ENCODE measurements around the gene RABAC1. TPM values are rescaled to one million over a fixed set of nuclear protein-coding genes. Genes with fewer than 3 reads are reported as not detected.
"Not testable (repeated sequence)": the region's sequence is repeated elsewhere in the genome, so short reads cannot be mapped to it uniquely, and the experiment has no call there.

Gene RABAC1
- total RNA-seq, 1 experiment from 2014 or later, result 115 TPM

DNA sequence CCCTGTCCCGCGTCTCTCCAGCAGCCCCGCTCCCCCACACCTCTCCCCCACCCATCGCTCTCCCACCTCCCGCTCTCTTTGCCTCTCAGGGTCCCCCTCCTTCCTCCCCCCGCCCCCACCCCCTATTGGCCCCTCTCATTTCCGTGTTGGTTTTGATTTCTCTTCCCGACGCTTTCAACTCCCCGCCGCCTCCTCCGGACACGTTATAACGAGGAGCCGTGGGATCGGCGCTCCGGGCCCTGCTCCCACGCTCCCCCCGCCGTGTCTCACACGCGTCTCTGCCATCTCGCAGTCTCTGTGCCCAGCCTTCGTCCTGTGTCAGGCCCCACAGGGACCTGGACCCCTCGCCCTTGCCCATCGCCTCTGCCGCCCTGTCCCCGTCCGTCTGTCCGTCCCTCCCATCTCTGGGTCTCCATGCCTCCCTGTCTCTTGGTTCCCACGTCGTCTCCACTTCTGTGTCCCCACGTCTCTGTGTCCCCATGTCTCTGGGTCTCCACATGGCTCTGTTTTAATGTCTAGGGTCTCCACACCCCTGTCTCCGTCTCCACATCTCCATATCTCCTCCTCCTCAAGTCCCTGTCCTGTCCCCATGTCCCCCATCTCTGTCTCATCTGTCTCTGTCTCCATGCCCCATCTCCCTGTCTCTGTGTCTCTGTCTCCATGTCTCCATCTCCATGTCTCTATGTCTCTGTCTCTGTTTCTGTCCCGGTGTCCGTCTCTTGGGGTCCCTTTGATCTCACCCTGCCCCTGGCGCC, 43.9 kb downstream of the RABAC1 start:
- no peak for DNase-seq (ENCODE audit: low read depth in 1 of 2, low spot score in 2 of 2)
- no peak overlapping the region for H3K4me3 ChIP-seq
- no peak overlapping the region for H3K27ac ChIP-seq
- H3K27me3 ChIP-seq (replicated peaks), result peaks cover 56% of the 10 kb centered on the region
- H3K36me3 ChIP-seq, result no peaks in the 10 kb centered on the region
- peaks cover 3% of the 10 kb centered on the region; the same call in 1 of the 2 replicates for H3K4me1 ChIP-seq (replicated peaks)
- no peaks in the 10 kb centered on the region for H3K9me3 ChIP-seq (replicated peaks)

- not testable (repeated sequence) for H3K36me3 ChIP-seq; H3K4me3 ChIP-seq; H3K27ac ChIP-seq; H3K4me1 ChIP-seq (replicated peaks); DNase-seq (ENCODE audit: low read depth in 1 of 2, low spot score in 2 of 2); H3K9me3 ChIP-seq (replicated peaks)
- peaks cover 59% of the 10 kb centered on the region for H3K27me3 ChIP-seq (replicated peaks)
Observed at GRCh38 chr19:41914424-41914834, 44.7 kb downstream of the RABAC1 start.

GRCh38 chr19:41913538-41914423, 45.3 kb downstream of the RABAC1 start:
- peaks cover 59% of the 10 kb centered on the region for H3K27me3 ChIP-seq (replicated peaks)
- no peak overlapping the region for H3K27ac ChIP-seq
- no peaks in the 10 kb centered on the region for H3K9me3 ChIP-seq (replicated peaks)
- DNase-seq (ENCODE audit: low read depth in 1 of 2, low spot score in 2 of 2), result no peak
- no peaks in the 10 kb centered on the region for H3K36me3 ChIP-seq
- H3K4me3 ChIP-seq, result no peak overlapping the region
- peaks cover 3% of the 10 kb centered on the region; the same call in 1 of the 2 replicates for H3K4me1 ChIP-seq (replicated peaks)

- Histone ChIP-seq H3K27ac (no peak overlapping the region), H3K9me3 (replicated peaks) (no peaks in the 10 kb centered on the region), H3K27me3 (replicated peaks) (peaks cover 59% of the 10 kb centered on the region), H3K4me1 (replicated peaks) (peaks cover 3% of the 10 kb centered on the region; the same call in 1 of the 2 replicates), H3K36me3 (no peaks in the 10 kb centered on the region), H3K4me3 (no peak overlapping the region)
- DNase-seq (ENCODE audit: low read depth in 1 of 2, low spot score in 2 of 2), result no peak
Observed at GRCh38 chr19:41912899-41913537, 46.1 kb downstream of the RABAC1 start.

DNA sequence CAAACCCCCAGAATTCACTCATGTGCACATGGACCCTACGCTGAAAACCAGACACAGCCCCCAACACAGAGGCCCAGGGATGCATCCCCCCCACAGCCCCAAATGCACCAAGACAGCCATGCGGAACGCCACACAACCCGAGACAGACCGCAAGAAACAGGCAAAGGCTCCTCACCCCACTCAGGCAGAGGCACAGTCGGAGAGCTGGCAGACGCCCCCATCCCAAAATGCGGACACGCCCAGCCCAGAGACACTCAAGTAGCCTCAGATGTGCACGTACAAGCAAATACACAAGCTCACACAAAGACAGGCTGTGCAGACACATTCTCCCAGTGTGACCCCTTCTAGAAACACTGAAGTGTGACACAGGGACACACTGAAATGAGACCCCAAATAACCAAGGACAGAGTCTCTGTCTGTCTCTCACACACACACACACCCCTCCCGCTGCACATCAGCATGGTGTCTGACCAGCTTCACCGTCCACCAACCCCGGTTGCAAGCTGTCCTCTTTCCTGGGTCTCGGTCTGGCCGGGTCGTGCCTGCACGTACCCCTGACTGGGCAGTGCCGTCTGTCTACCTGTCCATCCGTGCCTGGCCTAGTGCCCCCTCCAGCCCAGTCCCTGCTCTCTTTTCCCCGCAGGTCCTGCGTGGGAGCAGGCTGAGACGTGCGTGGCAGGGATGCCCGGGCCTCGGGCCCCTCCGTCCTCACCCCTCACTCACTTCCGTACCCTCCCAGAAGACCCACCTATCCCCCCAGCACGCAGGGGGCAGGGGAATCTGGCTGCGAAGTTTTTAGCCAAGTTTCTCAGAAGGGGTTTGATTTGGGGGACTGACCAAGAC, 47.0 kb downstream of the RABAC1 start:
- H3K27me3 ChIP-seq (replicated peaks), result peaks cover 58% of the 10 kb centered on the region

GRCh38 chr19:41910992-41911888, 47.9 kb downstream of the RABAC1 start:
- Histone ChIP-seq H3K4me1 (replicated peaks) (peaks cover 3% of the 10 kb centered on the region; the same call in 1 of the 2 replicates), H3K36me3 (peaks cover 8% of the 10 kb centered on the region), H3K9me3 (replicated peaks) (no peaks in the 10 kb centered on the region), H3K27ac (no peak overlapping the region), H3K27me3 (replicated peaks) (peaks cover 49% of the 10 kb centered on the region), H3K4me3 (no peak overlapping the region)
- no peak for DNase-seq (ENCODE audit: low read depth in 1 of 2, low spot score in 2 of 2)

More for the DNA sequence above, 47.0 kb downstream of the RABAC1 start:
- H3K4me3 ChIP-seq, result no peak overlapping the region
- H3K36me3 ChIP-seq, result peaks cover under 1% of the 10 kb centered on the region; the same call in 1 of the 2 replicates
- no peak overlapping the region for H3K27ac ChIP-seq
- H3K4me1 ChIP-seq (replicated peaks), result peaks cover 3% of the 10 kb centered on the region; the same call in 1 of the 2 replicates
- H3K9me3 ChIP-seq (replicated peaks), result no peaks in the 10 kb centered on the region
- no peak for DNase-seq (ENCODE audit: low read depth in 1 of 2, low spot score in 2 of 2)

DNA sequence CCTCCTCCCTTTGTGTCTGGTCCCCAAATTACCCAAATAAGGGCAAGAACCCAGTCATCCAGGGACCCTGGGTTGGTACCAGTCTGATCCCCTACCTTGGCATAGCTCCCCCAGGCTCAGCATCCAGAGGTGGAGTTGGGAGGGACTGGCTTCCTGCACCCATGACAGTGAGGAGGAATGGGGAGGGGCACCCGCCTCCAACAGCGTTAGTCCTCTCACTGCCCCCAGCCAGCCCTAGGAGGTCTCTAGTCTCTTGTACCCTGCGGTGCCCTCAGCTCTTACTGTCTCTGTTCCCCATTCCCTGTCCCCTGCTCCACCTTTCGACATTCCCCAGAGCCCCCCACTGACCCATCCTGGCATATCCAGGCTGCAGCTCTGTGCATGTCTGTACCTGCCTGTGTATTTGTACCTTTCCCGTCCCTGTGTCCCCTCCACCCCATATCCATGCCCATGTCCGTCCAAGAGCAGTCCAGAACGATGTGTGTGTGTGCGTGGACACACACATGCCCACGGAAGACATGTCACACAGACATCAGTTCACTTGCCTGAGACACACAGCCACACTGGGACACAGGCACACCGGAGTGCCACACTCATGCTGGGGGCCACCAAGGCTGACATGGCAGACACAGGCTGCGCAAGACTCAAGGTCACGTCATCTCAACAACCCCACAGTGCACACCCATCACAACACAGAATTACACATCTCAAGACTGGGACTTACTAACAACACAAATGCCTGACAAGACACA, 48.7 kb downstream of the RABAC1 start:
- Histone ChIP-seq H3K4me3 (no peak overlapping the region), H3K27me3 (replicated peaks) (peaks cover 42% of the 10 kb centered on the region), H3K9me3 (replicated peaks) (no peaks in the 10 kb centered on the region), H3K4me1 (replicated peaks) (peaks cover 3% of the 10 kb centered on the region; the same call in 1 of the 2 replicates), H3K36me3 (peaks cover 16% of the 10 kb centered on the region), H3K27ac (no peak overlapping the region)
- peak in 1 of 2 experiments; percentile 12 for DNase-seq (ENCODE audit: low read depth in 1 of 2, low spot score in 2 of 2)

DNA sequence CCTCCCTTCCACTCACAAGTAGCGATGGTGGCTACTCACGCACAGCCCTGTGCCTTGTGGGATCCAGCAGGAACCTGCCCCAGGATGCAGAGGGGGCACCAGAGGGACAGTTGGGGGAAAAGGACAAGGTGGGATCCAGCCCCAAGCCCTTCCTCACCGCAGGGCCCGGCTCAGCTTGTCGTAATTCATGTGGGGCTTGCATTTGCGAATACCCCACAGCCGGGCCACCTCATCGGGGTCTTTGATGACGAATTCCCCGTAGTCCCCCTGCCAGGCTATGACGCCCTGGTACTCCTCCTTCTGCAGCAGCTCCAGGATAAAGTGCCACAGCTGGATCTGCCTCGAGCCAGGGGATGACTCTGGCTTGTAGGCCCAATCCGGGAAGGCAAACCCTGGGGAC, 49.4 kb downstream of the RABAC1 start:
- peaks cover 39% of the 10 kb centered on the region for H3K27me3 ChIP-seq (replicated peaks)
- H3K27ac ChIP-seq, result no peak overlapping the region
- no peak for DNase-seq (ENCODE audit: low read depth in 1 of 2, low spot score in 2 of 2)
- peaks cover 23% of the 10 kb centered on the region for H3K36me3 ChIP-seq
- no peaks in the 10 kb centered on the region for H3K9me3 ChIP-seq (replicated peaks)
- H3K4me1 ChIP-seq (replicated peaks), result no peaks in the 10 kb centered on the region
- H3K4me3 ChIP-seq, result no peak overlapping the region

DNA sequence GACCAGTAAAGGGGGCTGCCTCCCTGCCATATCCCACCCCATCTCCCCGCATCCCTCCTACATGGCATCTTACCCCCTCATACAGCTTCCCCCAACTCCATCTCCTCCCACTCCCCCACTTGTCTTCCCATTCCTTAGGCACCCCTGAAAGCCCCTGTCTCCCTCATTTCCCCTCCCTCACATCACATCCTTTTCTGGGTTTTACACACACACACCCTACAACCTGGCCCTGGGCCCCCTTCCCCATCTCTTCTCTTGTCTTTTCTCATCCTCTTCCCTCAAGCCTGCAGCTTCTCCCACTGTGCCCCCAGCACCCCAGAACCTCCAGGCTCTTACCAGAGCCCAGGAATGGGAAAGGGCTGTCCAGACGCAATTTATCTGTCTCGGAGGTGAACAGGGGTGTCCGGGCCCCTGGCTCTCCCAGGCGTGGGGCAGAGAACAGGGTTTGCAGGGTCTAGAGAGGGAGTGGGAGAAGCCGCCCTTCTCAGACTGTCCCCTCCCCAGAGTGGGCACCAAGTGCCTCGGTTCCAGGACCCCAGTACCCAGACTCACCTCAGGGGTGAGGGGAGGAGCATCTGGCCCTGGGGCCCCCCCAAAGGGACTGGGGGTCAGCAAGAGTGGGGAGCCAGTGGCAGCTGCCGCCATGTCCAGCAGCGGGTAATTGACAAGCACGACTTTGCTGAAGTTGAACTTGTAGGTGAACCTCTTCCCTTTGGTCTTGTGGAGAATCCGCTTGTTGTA, 50.2 kb downstream of the RABAC1 start:
- DNase-seq (ENCODE audit: low read depth in 1 of 2, low spot score in 2 of 2), result no peak
- H3K9me3 ChIP-seq (replicated peaks), result no peaks in the 10 kb centered on the region
- H3K27ac ChIP-seq, result no peak overlapping the region
- no peak overlapping the region for H3K4me3 ChIP-seq
- peaks cover 35% of the 10 kb centered on the region for H3K27me3 ChIP-seq (replicated peaks)
- no peaks in the 10 kb centered on the region for H3K4me1 ChIP-seq (replicated peaks)
- H3K36me3 ChIP-seq, result peaks cover 31% of the 10 kb centered on the region

GRCh38 chr19:41907994-41908615, 51.0 kb downstream of the RABAC1 start:
- Histone ChIP-seq H3K4me3 (no peak overlapping the region), H3K9me3 (replicated peaks) (no peaks in the 10 kb centered on the region), H3K36me3 (peaks cover 39% of the 10 kb centered on the region), H3K27me3 (replicated peaks) (peaks cover 28% of the 10 kb centered on the region), H3K27ac (no peak overlapping the region), H3K4me1 (replicated peaks) (no peaks in the 10 kb centered on the region)
- no peak for DNase-seq (ENCODE audit: low read depth in 1 of 2, low spot score in 2 of 2)
